ENCODE measurements around the gene AGAP1.
"Not testable (repeated sequence)": the region's sequence is repeated elsewhere in the genome, so short reads cannot be mapped to it uniquely, and the experiment has no call there.

The AGAP1 gene

GRCh38 chr2:236082061-236082460 is 588.2 kb downstream of the AGAP1 start:
- DNase-seq (ENCODE audit: low read depth in 2 of 2, low spot score in 1 of 2) = no peak

GRCh38 chr2:236083934-236084333 is 590.1 kb downstream of the AGAP1 start:
- no peak for DNase-seq (ENCODE audit: low read depth in 2 of 2, low spot score in 1 of 2)

- no peak for DNase-seq (ENCODE audit: low read depth in 2 of 2, low spot score in 1 of 2)
Measured at GRCh38 chr2:236085211-236085610, 591.4 kb downstream of the AGAP1 start.

GRCh38 chr2:236085647-236086046 is 591.8 kb downstream of the AGAP1 start:
- DNase-seq (ENCODE audit: low read depth in 2 of 2, low spot score in 1 of 2) = no peak

GRCh38 chr2:236086403-236086970 is 592.6 kb downstream of the AGAP1 start:
- no peak for DNase-seq (ENCODE audit: low read depth in 2 of 2, low spot score in 1 of 2)

GRCh38 chr2:236086971-236087465 is 593.2 kb downstream of the AGAP1 start:
- DNase-seq (ENCODE audit: low read depth in 2 of 2, low spot score in 1 of 2) = no peak

- no peak for DNase-seq (ENCODE audit: low read depth in 2 of 2, low spot score in 1 of 2)
Measured at GRCh38 chr2:236088368-236089057, 594.7 kb downstream of the AGAP1 start.

- no peak for DNase-seq (ENCODE audit: low read depth in 2 of 2, low spot score in 1 of 2)
Measured at GRCh38 chr2:236089271-236090026, 595.6 kb downstream of the AGAP1 start.

- no peak for DNase-seq (ENCODE audit: low read depth in 2 of 2, low spot score in 1 of 2)
Measured at GRCh38 chr2:236090027-236090382, 596.2 kb downstream of the AGAP1 start.

GRCh38 chr2:236090826-236091225 is 597.0 kb downstream of the AGAP1 start:
- not testable (repeated sequence) for DNase-seq (ENCODE audit: low read depth in 2 of 2, low spot score in 1 of 2)

- DNase-seq (ENCODE audit: low read depth in 2 of 2, low spot score in 1 of 2) = no peak
Measured at GRCh38 chr2:236092714-236093113, 598.9 kb downstream of the AGAP1 start.

- DNase-seq (ENCODE audit: low read depth in 2 of 2, low spot score in 1 of 2) = no peak
Measured at GRCh38 chr2:236093134-236093533, 599.3 kb downstream of the AGAP1 start.

GRCh38 chr2:236095504-236095903 is 601.7 kb downstream of the AGAP1 start:
- DNase-seq (ENCODE audit: low read depth in 2 of 2, low spot score in 1 of 2) = no peak

GRCh38 chr2:236101311-236101950 is 607.6 kb downstream of the AGAP1 start:
- DNase-seq (ENCODE audit: low read depth in 2 of 2, low spot score in 1 of 2) = no peak

GRCh38 chr2:236102971-236103370 is 609.1 kb downstream of the AGAP1 start:
- DNase-seq (ENCODE audit: low read depth in 2 of 2, low spot score in 1 of 2) = no peak

GRCh38 chr2:236103981-236104380 is 610.1 kb downstream of the AGAP1 start:
- DNase-seq (ENCODE audit: low read depth in 2 of 2, low spot score in 1 of 2) = no peak

GRCh38 chr2:236105955-236106607 is 612.2 kb downstream of the AGAP1 start:
- DNase-seq (ENCODE audit: low read depth in 2 of 2, low spot score in 1 of 2) = no peak

GRCh38 chr2:236106761-236107160 is 612.9 kb downstream of the AGAP1 start:
- no peak for DNase-seq (ENCODE audit: low read depth in 2 of 2, low spot score in 1 of 2)

GRCh38 chr2:236107536-236107935 is 613.7 kb downstream of the AGAP1 start:
- DNase-seq (ENCODE audit: low read depth in 2 of 2, low spot score in 1 of 2) = no peak

- DNase-seq (ENCODE audit: low read depth in 2 of 2, low spot score in 1 of 2) = no peak
Measured at GRCh38 chr2:236107942-236108625, 614.2 kb downstream of the AGAP1 start.

GRCh38 chr2:236109061-236109460 is 615.2 kb downstream of the AGAP1 start:
- no peak for DNase-seq (ENCODE audit: low read depth in 2 of 2, low spot score in 1 of 2)
